Endothelial cell of umbilical vein (primary cell): ENCODE data around the gene YTHDF2.

Experiments
- EZH2 ChIP-seq: IDR thresholded peaks from 2 replicates; pipeline ENCODE4 v1.6.1; 2012; ENCODE audit warnings: borderline replicate concordance, low read depth, mild to moderate bottlenecking, moderate library complexity, low read length, inconsistent platforms; ENCODE audit not compliant: severe bottlenecking
- MYC ChIP-seq: IDR thresholded peaks from one replicate; pipeline ENCODE4 v1.6.1; 2011; ENCODE audit warnings: mild to moderate bottlenecking, low read depth, low read length
- POLR2A ChIP-seq: IDR thresholded peaks from 2 replicates; pipeline ENCODE4 v1.6.1; 2012; ENCODE audit warnings: low read depth, mild to moderate bottlenecking, control low read depth, low read length
- TF ChIP-seq, protein P1 (sequence below), 2 donors: IDR thresholded peaks; 1 replicate in 1 of 2; 2 replicates in 1 of 2; pipeline ENCODE4 v1.5.1; 2011; ENCODE audit warnings: low read length in 2 of 2, mild to moderate bottlenecking in 2 of 2, moderate library complexity in 2 of 2, control low read depth in 1 of 2, inconsistent platforms in 1 of 2, low read depth in 1 of 2; ENCODE audit not compliant: insufficient read depth in 1 of 2; ENCODE audit errors: extremely low read depth in 1 of 2

DNA sequence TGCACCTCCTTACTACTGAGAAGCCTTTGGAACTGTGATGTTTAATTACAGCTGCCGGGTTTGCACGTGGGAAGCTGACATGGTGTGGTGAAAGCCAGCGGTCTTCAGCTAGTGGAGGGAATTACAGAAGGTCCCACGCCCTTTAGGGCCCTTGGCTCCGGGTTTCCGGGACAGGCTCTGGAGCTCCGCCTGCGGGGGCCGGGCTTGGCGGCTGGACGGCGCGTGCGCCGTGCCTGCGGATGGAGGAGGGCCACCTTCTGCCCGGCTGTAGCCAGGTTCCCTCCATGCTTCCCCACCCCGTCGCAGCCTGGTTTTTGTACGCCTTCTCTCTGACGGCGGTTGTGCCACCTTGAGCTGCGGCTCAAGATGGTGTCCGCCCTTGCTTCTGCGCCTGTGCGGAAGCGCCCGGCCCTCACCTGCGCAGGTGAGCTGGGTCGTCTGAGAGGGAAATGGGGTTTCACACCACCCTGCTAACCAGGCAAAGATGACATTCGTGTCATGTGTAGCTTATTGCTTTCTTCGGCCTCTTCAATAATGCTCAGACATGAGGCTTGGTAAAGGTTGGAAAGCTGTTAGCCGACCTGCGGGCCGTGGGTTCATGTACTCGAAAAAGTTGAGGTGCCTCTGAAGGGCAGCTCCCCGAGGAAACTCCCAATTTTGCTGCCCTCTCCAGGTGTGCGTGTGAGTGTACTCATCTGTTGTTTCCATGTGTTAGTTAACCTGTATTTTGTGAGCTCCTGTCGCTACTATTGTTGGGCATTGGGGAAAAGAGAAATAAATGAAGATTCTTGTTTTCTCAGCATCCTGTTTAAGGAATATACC lies 38.6 kb downstream of the YTHDF2 start:
- TF ChIP-seq POLR2A (no peak), MYC (no peak), EZH2 (no peak)
- TF ChIP-seq, protein P1, sequence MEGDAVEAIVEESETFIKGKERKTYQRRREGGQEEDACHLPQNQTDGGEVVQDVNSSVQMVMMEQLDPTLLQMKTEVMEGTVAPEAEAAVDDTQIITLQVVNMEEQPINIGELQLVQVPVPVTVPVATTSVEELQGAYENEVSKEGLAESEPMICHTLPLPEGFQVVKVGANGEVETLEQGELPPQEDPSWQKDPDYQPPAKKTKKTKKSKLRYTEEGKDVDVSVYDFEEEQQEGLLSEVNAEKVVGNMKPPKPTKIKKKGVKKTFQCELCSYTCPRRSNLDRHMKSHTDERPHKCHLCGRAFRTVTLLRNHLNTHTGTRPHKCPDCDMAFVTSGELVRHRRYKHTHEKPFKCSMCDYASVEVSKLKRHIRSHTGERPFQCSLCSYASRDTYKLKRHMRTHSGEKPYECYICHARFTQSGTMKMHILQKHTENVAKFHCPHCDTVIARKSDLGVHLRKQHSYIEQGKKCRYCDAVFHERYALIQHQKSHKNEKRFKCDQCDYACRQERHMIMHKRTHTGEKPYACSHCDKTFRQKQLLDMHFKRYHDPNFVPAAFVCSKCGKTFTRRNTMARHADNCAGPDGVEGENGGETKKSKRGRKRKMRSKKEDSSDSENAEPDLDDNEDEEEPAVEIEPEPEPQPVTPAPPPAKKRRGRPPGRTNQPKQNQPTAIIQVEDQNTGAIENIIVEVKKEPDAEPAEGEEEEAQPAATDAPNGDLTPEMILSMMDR (IDR thresholded peaks at IDR 0.05; ENCODE audit: extremely low read depth in 1 of 2, insufficient read depth in 1 of 2, low read depth in 1 of 2, low read length in 2 of 2): no peak
